ENCODE data around the gene RBM17. TPM values are rescaled to one million over a fixed set of nuclear protein-coding genes. Genes with fewer than 3 reads are reported as not detected.

RBM17 gene
- total and polyA plus RNA-seq, 4 donors: 16.5 to 44.8 (median 34.1) TPM

DNA sequence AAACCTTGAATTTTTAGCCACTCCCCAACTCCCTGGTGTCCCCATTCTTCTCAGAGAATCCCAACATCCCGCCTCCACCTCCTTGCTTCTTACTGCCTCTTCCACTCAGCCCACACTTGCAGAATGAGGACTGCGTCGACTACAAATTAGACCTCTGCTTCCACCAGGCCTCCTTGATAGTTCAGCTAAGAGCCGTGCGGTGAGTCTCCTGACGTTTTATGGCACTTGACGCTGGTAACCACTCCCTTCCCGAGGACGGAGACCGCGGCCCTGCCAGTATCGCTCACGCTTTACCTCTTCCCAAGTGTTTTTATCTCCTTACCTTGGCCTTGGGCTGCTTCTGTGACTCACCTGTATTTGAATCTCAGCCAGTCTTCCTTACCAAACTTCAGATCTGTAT, 31.1 kb downstream of the RBM17 start:
- no peak for TF ChIP-seq JUND (IDR thresholded peaks at IDR 0.05)
- no peak for TF ChIP-seq FOXA1 (IDR thresholded peaks at IDR 0.05)
- TF ChIP-seq, protein P1, sequence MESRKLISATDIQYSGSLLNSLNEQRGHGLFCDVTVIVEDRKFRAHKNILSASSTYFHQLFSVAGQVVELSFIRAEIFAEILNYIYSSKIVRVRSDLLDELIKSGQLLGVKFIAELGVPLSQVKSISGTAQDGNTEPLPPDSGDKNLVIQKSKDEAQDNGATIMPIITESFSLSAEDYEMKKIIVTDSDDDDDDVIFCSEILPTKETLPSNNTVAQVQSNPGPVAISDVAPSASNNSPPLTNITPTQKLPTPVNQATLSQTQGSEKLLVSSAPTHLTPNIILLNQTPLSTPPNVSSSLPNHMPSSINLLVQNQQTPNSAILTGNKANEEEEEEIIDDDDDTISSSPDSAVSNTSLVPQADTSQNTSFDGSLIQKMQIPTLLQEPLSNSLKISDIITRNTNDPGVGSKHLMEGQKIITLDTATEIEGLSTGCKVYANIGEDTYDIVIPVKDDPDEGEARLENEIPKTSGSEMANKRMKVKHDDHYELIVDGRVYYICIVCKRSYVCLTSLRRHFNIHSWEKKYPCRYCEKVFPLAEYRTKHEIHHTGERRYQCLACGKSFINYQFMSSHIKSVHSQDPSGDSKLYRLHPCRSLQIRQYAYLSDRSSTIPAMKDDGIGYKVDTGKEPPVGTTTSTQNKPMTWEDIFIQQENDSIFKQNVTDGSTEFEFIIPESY (IDR thresholded peaks at IDR 0.05): no peak
- H3K36me3 ChIP-seq (ENCODE audit: control insufficient read depth in 4 of 4, insufficient read depth in 3 of 4, low read depth in 1 of 4, low read length in 3 of 4): peaks cover 0 to 14% (median 8%) of the 10 kb centered on the region in 4 donors
- no peaks in the 10 kb centered on the region for H3K4me1 ChIP-seq (ENCODE audit: control insufficient read depth in 4 of 4, insufficient read depth in 4 of 4, low read length in 3 of 4)
- no peak overlapping the region for H3K9ac ChIP-seq (ENCODE audit: low read depth in 1 of 2, low read length in 2 of 2)
- no peaks in the 10 kb centered on the region for H3K9me3 ChIP-seq (ENCODE audit: control insufficient read depth in 4 of 4, low read length in 3 of 4)
- no peak overlapping the region for H3K4me3 ChIP-seq (ENCODE audit: low read depth in 1 of 3, low read length in 3 of 3)
- no peak for DNase-seq (ENCODE audit: low spot score)
- H3K27ac ChIP-seq (ENCODE audit: low read depth in 1 of 2, low read length in 2 of 2): no peak overlapping the region
- H3K27me3 ChIP-seq (ENCODE audit: control insufficient read depth in 4 of 4, insufficient read depth in 4 of 4, low read length in 3 of 4): no peaks in the 10 kb centered on the region
- WGBS: 92% methylated on average over 13 of the region's 13 CpGs

DNA sequence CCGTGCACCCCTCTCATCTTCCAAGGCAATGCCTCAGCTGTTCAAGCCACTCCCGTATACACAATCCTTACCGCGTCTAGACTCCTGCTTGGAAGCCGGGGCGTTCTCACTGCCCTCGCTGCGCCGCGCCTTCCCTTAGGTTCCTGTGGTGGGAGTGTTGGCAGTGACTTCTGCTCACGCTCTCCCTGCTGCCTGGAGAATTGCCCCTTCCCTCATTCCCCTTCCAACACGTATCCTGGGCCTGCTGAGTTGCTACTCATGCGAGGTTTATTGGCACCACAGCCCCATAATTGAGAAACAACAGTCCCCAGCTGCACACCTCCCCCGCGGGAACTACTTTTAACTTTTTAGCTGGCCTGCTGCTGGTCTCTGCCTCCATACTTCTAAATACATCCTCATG, 31.9 kb downstream of the RBM17 start:
- TF ChIP-seq TAF1 (conservative IDR thresholded peaks at IDR 0.05) (no peak), RXRA (IDR thresholded peaks at IDR 0.05) (no peak), GABPA (IDR thresholded peaks at IDR 0.05 in 1 of 2, conservative IDR thresholded peaks at IDR 0.05 in 1 of 2) (no peak), NR2F2 (IDR thresholded peaks at IDR 0.05) (no peak), FOXA1 (IDR thresholded peaks at IDR 0.05) (no peak), EGR1 (IDR thresholded peaks at IDR 0.05; ENCODE audit: low read depth in 2 of 2) (no peak), RAD21 (IDR thresholded peaks at IDR 0.05) (no peak), HNF4A (conservative IDR thresholded peaks at IDR 0.05) (no peak), HNF4G (IDR thresholded peaks at IDR 0.05) (no peak), FOXA2 (IDR thresholded peaks at IDR 0.05) (no peak)
- TF ChIP-seq, protein P2, sequence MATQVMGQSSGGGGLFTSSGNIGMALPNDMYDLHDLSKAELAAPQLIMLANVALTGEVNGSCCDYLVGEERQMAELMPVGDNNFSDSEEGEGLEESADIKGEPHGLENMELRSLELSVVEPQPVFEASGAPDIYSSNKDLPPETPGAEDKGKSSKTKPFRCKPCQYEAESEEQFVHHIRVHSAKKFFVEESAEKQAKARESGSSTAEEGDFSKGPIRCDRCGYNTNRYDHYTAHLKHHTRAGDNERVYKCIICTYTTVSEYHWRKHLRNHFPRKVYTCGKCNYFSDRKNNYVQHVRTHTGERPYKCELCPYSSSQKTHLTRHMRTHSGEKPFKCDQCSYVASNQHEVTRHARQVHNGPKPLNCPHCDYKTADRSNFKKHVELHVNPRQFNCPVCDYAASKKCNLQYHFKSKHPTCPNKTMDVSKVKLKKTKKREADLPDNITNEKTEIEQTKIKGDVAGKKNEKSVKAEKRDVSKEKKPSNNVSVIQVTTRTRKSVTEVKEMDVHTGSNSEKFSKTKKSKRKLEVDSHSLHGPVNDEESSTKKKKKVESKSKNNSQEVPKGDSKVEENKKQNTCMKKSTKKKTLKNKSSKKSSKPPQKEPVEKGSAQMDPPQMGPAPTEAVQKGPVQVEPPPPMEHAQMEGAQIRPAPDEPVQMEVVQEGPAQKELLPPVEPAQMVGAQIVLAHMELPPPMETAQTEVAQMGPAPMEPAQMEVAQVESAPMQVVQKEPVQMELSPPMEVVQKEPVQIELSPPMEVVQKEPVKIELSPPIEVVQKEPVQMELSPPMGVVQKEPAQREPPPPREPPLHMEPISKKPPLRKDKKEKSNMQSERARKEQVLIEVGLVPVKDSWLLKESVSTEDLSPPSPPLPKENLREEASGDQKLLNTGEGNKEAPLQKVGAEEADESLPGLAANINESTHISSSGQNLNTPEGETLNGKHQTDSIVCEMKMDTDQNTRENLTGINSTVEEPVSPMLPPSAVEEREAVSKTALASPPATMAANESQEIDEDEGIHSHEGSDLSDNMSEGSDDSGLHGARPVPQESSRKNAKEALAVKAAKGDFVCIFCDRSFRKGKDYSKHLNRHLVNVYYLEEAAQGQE (IDR thresholded peaks at IDR 0.05): no peak
- TF ChIP-seq, protein P3, sequence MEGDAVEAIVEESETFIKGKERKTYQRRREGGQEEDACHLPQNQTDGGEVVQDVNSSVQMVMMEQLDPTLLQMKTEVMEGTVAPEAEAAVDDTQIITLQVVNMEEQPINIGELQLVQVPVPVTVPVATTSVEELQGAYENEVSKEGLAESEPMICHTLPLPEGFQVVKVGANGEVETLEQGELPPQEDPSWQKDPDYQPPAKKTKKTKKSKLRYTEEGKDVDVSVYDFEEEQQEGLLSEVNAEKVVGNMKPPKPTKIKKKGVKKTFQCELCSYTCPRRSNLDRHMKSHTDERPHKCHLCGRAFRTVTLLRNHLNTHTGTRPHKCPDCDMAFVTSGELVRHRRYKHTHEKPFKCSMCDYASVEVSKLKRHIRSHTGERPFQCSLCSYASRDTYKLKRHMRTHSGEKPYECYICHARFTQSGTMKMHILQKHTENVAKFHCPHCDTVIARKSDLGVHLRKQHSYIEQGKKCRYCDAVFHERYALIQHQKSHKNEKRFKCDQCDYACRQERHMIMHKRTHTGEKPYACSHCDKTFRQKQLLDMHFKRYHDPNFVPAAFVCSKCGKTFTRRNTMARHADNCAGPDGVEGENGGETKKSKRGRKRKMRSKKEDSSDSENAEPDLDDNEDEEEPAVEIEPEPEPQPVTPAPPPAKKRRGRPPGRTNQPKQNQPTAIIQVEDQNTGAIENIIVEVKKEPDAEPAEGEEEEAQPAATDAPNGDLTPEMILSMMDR (IDR thresholded peaks at IDR 0.05; ENCODE audit: low read depth, low read length, missing input control): no peak
- peaks cover 0 to 12% (median 5%) of the 10 kb centered on the region in 4 donors for H3K36me3 ChIP-seq (ENCODE audit: control insufficient read depth in 4 of 4, insufficient read depth in 3 of 4, low read depth in 1 of 4, low read length in 3 of 4)
- no peaks in the 10 kb centered on the region for H3K27me3 ChIP-seq (ENCODE audit: control insufficient read depth in 4 of 4, insufficient read depth in 4 of 4, low read length in 3 of 4)
- 72% methylated on average over 15 of the region's 15 CpGs for WGBS
- H3K4me3 ChIP-seq (ENCODE audit: low read depth in 1 of 3, low read length in 3 of 3): no peak overlapping the region
- no peak for DNase-seq (ENCODE audit: low spot score)
- no peaks in the 10 kb centered on the region for H3K9me3 ChIP-seq (ENCODE audit: control insufficient read depth in 4 of 4, low read length in 3 of 4)
- no peak overlapping the region for H3K27ac ChIP-seq (ENCODE audit: low read depth in 1 of 2, low read length in 2 of 2)
- H3K4me1 ChIP-seq (ENCODE audit: control insufficient read depth in 4 of 4, insufficient read depth in 4 of 4, low read length in 3 of 4): no peaks in the 10 kb centered on the region
- no peak overlapping the region for H3K9ac ChIP-seq (ENCODE audit: low read depth in 1 of 2, low read length in 2 of 2)
